Psoas muscle (tissue), 8 donors: ENCODE data around the gene BRCC3. TPM values are rescaled to one million over a fixed set of nuclear protein-coding genes. Genes with fewer than 3 reads are reported as not detected.

Experiments
- ATAC-seq, 4 donors: fragments of 200-7000 bp; cut with Tn5 transposase; one replicate each; pipeline ENCODE4 v1.9.1; 2020; ENCODE audit warnings: moderate library complexity in 3 of 4, mild to moderate bottlenecking in 2 of 4
- DNase-seq, 2 donors: peaks; one replicate each; pipeline ENCODE4 v3.0.0-alpha.2; 2020
- H3K27ac ChIP-seq: fragments of 200-600 bp; one replicate; pipeline ENCODE4 v1.8.0; 2022
- H3K27me3 ChIP-seq, 3 donors: fragments of 200-600 bp in 1 of 3; one replicate each; pipeline versions ENCODE4 v1.6.1 to v1.8.0; 2013 to 2022; ENCODE audit warnings: low read length in 2 of 3, mild to moderate bottlenecking in 2 of 3, moderate library complexity in 1 of 3; ENCODE audit not compliant: insufficient read depth in 3 of 3
- H3K36me3 ChIP-seq, 2 donors: fragments of 200-600 bp in 1 of 2; one replicate each; pipeline versions ENCODE4 v1.6.1 to v1.8.0; 2013 to 2022; ENCODE audit warnings: low read depth in 1 of 2, mild to moderate bottlenecking in 1 of 2, moderate library complexity in 1 of 2; ENCODE audit not compliant: insufficient read depth in 1 of 2
- H3K4me1 ChIP-seq: fragments of 200-600 bp; one replicate; pipeline ENCODE4 v1.8.0; 2022
- H3K4me3 ChIP-seq: fragments of 200-600 bp; one replicate; pipeline ENCODE4 v1.8.0; 2022; ENCODE audit warnings: mild to moderate bottlenecking
- H3K9me3 ChIP-seq: fragments of 200-600 bp; one replicate; pipeline ENCODE4 v1.8.0; 2022
- CTCF ChIP-seq: fragments of 200-600 bp; IDR thresholded peaks from one replicate; pipeline ENCODE4 v1.8.0; 2022; ENCODE audit warnings: antibody characterized with exemption
- WGBS, 3 donors: extraction: QIAGEN DNeasy Blood & Tissue Kit; methylation state at CpG; one replicate each; pipeline versions ENCODE4 v1.1.6 to v1.1.7; 2013; 5-methylcytosine and 5-hydroxymethylcytosine counted together
- intact Hi-C, 2 donors: fragments of 100-400 bp; cut with DNase I; formaldehyde crosslinking; loops; one replicate each; pipeline versions ENCODE4 v1.11.0 to v1.14.2; 2022
- polyA plus RNA-seq, 3 donors: library from polyadenylated mRNA; stranded (reverse); fragments of 200-250 nt; gene quantifications; one replicate each; pipeline ENCODE4 v1.2.3, GENCODE V29; 2013
- total RNA-seq, 4 donors: library from RNA; stranded (reverse); fragmentation: NEBNext Ultra II Directional in 2 of 4; extraction: Animal tissue kit (Norgen Biotek cat#: 25700) in 2 of 4; gene quantifications; one replicate each; pipeline versions ENCODE4 v1.2.1 to v1.2.4, GENCODE V29; 2021 to 2023
- donor health status: healthy with polysubstance abuse.
- donor health status: DM: no; HTN: no; CAD: no; lungs with moderate emphysema.
- donor health status: Bipolar disorder and iron deficiency.
- donor health status: healthy.
- donor health status: DM: yes; HTN: yes; CAD: no.
- donor health status: DM: no; HTN: no; CAD: no.
- donor health status: DM: no; HTN: no; CAD: no.
- donor health status: DM: yes; HTN: yes; CAD: no.

Gene BRCC3
- total and polyA plus RNA-seq, 7 donors: 7.3 to 18.2 (median 14.5) TPM

GRCh38 chrX:155048977-155049619, 22.2 kb upstream of the BRCC3 start:
- H3K9me3 ChIP-seq: no peaks in the 10 kb centered on the region
- peak in 2 of 4 donors; percentile 49 for ATAC-seq
- no peaks in the 10 kb centered on the region for H3K27me3 ChIP-seq
- intact Hi-C loops: no loop called here
- peak; percentile 19 to 49 for DNase-seq
- H3K4me3 ChIP-seq: no peak overlapping the region
- H3K36me3 ChIP-seq: peaks cover 0 to 22% of the 10 kb centered on the region in 2 donors
- WGBS, 3 donors: 37 to 59% (median 40%) methylated on average over 7 to 9 of the region's 9 CpGs
- peak; percentile 57 for TF ChIP-seq CTCF
- peaks cover 22% of the 10 kb centered on the region for H3K4me1 ChIP-seq
- peak overlapping the region; percentile 81 for H3K27ac ChIP-seq

- H3K27me3 ChIP-seq: no peaks in the 10 kb centered on the region
- no peak for TF ChIP-seq CTCF
- H3K36me3 ChIP-seq: peaks cover 0 to 32% of the 10 kb centered on the region in 2 donors
- ATAC-seq (no peak), DNase-seq (no peak)
- H3K4me3 ChIP-seq: no peak overlapping the region
- peak overlapping the region; percentile 30 for H3K27ac ChIP-seq
- intact Hi-C loops: loop anchor here in 1 of 2 donors (10.0 kb wide), 1 partner anchor 68 kb away; no protein-coding TSS in a partner anchor
- WGBS, 3 donors: 76 to 91% (median 90%) methylated on average over 5 of the region's 5 CpGs
- peaks cover 16% of the 10 kb centered on the region for H3K4me1 ChIP-seq
- no peaks in the 10 kb centered on the region for H3K9me3 ChIP-seq
These were observed 18.4 kb upstream of the BRCC3 start for GRCh38 chrX:155052738-155053498.

GRCh38 chrX:155053656-155054055, 17.7 kb upstream of the BRCC3 start:
- Histone ChIP-seq H3K4me3 (no peak overlapping the region), H3K27ac (no peak overlapping the region), H3K27me3 (no peaks in the 10 kb centered on the region), H3K4me1 (peaks cover 9% of the 10 kb centered on the region), H3K9me3 (no peaks in the 10 kb centered on the region), H3K36me3 (peaks cover 0 to 32% of the 10 kb centered on the region in 2 donors)
- ATAC-seq (no peak), DNase-seq (no peak)
- intact Hi-C loops: loop anchor here in 1 of 2 donors (10.0 kb wide), 1 partner anchor 69 kb away; no protein-coding TSS in a partner anchor
- TF ChIP-seq CTCF: no peak
- 56 to 86% (median 82%) methylated on average over 3 of the region's 3 CpGs for WGBS, 3 donors

GRCh38 chrX:155054255-155054654, 17.1 kb upstream of the BRCC3 start:
- no peak for TF ChIP-seq CTCF
- no peak overlapping the region for H3K4me3 ChIP-seq
- H3K36me3 ChIP-seq: peaks cover 0 to 32% of the 10 kb centered on the region in 2 donors
- intact Hi-C loops: loop anchor here in 1 of 2 donors (10.0 kb wide), 1 partner anchor 69 kb away; no protein-coding TSS in a partner anchor
- no peaks in the 10 kb centered on the region for H3K9me3 ChIP-seq
- no peaks in the 10 kb centered on the region for H3K27me3 ChIP-seq
- no peak overlapping the region for H3K27ac ChIP-seq
- WGBS, 3 donors: 72 to 90% (median 86%) methylated on average over 4 of the region's 4 CpGs
- H3K4me1 ChIP-seq: peaks cover 3% of the 10 kb centered on the region
- ATAC-seq: no peak
- no peak for DNase-seq
